Osteocyte (in vitro differentiated cells): Measurements from ENCODE around the gene BABAM2. TPM values are rescaled to one million over a fixed set of nuclear protein-coding genes. Genes with fewer than 3 reads are reported as not detected.

Experiments used
- DNase-seq: peaks from one replicate; pipeline ENCODE4 v3.0.0; 2021; ENCODE audit warnings: mixed read lengths; ENCODE audit not compliant: unreplicated experiment; ENCODE audit errors: extremely low spot score
- H3K27ac Mint-ChIP-seq: one replicate; pipeline ENCODE4 v1.8.0; 2021; ENCODE audit warnings: mild to moderate bottlenecking, mixed read lengths; ENCODE audit not compliant: unreplicated experiment
- H3K27me3 Mint-ChIP-seq: one replicate; pipeline ENCODE4 v1.8.0; 2021; ENCODE audit warnings: mixed read lengths; ENCODE audit not compliant: unreplicated experiment
- H3K36me3 Mint-ChIP-seq: one replicate; pipeline ENCODE4 v1.8.0; 2021; ENCODE audit warnings: mixed read lengths; ENCODE audit not compliant: unreplicated experiment
- H3K4me1 Mint-ChIP-seq: one replicate; pipeline ENCODE4 v1.8.0; 2021; ENCODE audit warnings: mixed read lengths; ENCODE audit not compliant: unreplicated experiment
- H3K4me3 Mint-ChIP-seq: one replicate; pipeline ENCODE4 v1.8.0; 2021; ENCODE audit warnings: mild to moderate bottlenecking, moderate library complexity, mixed read lengths; ENCODE audit not compliant: unreplicated experiment
- H3K9me3 Mint-ChIP-seq: one replicate; pipeline ENCODE4 v1.8.0; 2021; ENCODE audit warnings: mixed read lengths; ENCODE audit not compliant: unreplicated experiment
- microRNA-seq: library from miRNA; unstranded; fragments of <30 nt; microRNA quantifications from one replicate; pipeline ENCODE4 v1.1.0, GENCODE V29; 2020; ENCODE audit not compliant: unreplicated experiment
- total RNA-seq: library from RNA; stranded (reverse); gene quantifications from 2 replicates; pipeline ENCODE4 v1.2.1, GENCODE V29; 2021
- TF ChIP-seq, protein P1 (sequence below): fragments of 200-600 bp; sonication (generic); IDR thresholded peaks from 2 replicates; pipeline ENCODE4 v1.5.0; 2021; ENCODE audit warnings: antibody characterized with exemption, mild to moderate bottlenecking, moderate library complexity

BABAM2 gene
- total RNA-seq, 1 donor from 2014 or later, result 43.6 TPM

DNA sequence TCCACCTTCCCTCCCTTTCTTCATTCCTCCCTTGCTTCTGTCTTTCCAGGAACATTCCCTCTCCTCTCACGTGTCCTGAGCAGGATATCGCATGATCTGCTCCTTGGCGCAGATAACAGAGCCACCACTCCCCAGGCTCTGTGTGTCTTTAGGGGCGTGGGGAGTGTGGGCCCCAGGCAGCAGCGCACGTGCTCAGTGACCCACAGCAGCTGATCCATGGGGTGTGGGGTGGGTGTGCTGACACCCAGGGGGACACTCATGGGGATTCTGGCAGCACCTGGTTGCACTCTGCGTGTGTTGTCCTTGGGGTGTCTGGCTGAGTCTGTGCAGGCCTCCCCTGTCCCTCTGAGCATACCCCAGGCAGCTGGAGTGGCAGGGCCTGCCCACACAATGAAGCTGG is 492.2 kb downstream of the BABAM2 start:
- Mint-ChIP-seq H3K4me1 (peaks cover 25% of the 10 kb centered on the region), H3K27ac (peak overlapping the region; percentile 3), H3K27me3 (no peaks in the 10 kb centered on the region), H3K36me3 (no peaks in the 10 kb centered on the region), H3K4me3 (no peak overlapping the region), H3K9me3 (no peaks in the 10 kb centered on the region)
- DNase-seq, result no peak
- TF ChIP-seq, protein P1, sequence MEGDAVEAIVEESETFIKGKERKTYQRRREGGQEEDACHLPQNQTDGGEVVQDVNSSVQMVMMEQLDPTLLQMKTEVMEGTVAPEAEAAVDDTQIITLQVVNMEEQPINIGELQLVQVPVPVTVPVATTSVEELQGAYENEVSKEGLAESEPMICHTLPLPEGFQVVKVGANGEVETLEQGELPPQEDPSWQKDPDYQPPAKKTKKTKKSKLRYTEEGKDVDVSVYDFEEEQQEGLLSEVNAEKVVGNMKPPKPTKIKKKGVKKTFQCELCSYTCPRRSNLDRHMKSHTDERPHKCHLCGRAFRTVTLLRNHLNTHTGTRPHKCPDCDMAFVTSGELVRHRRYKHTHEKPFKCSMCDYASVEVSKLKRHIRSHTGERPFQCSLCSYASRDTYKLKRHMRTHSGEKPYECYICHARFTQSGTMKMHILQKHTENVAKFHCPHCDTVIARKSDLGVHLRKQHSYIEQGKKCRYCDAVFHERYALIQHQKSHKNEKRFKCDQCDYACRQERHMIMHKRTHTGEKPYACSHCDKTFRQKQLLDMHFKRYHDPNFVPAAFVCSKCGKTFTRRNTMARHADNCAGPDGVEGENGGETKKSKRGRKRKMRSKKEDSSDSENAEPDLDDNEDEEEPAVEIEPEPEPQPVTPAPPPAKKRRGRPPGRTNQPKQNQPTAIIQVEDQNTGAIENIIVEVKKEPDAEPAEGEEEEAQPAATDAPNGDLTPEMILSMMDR, result no peak

DNA sequence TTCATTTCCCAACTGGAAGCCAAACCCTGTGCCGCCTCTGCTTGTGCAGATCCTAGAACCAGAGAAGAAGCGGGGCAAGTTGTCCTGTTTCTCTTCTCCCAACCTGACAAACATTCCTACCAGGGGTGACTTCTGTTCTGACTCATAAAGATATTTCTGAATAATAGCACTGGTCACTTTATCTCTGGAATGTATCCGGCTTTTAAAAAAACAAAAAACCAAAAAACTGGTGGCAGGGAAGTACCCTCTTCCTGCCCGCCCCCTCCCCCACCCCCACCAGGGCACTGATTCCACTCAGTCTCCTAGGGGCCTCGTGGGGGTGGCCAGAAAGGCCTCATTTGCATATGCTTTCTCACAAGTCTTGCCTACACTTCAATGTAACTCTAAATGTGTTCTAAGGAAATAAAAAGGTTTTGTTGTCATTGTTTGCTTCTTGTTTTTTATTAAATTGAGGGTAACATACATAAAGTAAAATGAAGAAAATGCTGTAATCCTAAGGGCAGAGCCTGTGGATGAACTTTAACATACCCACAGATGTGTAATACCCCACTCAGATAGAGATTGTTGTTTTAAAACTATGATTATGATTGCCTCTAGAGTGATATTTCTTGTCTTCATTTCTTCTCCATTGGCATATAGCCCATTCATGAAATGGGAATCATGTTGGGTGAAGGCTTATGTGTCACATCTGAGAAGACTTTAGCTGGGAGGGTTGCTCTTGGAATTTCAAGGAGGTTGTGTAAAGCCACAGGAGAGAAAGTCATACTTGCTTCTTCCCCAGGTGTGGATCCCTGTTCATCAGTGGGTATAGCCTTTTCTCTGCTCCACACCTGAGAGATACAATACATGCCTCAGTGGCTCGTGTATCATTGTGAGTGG is 496.8 kb downstream of the BABAM2 start:
- Mint-ChIP-seq H3K4me3 (no peak overlapping the region), H3K27me3 (no peaks in the 10 kb centered on the region), H3K4me1 (peaks cover 38% of the 10 kb centered on the region), H3K27ac (peak overlapping the region; percentile 18), H3K9me3 (no peaks in the 10 kb centered on the region), H3K36me3 (no peaks in the 10 kb centered on the region)
- no peak for DNase-seq
- TF ChIP-seq, protein P1, result no peak

Small RNA genes within 50 kb of the gene (microRNA-seq; reads per million reads assigned to microRNA genes)
- not detected for gene MIR4263

Other genes with a start within 250 kb of the BABAM2 start
- gene SUPT7L, start 227.1 kb upstream of the BABAM2 start, total RNA-seq, result 37.9 and 41.2 TPM in 2 replicates
- gene SLC4A1AP, start 226.8 kb upstream of the BABAM2 start, total RNA-seq, result 20.5 and 20.7 TPM in 2 replicates
- 43.5 and 51.6 TPM in 2 replicates for gene MRPL33, start 119.0 kb upstream of the BABAM2 start, total RNA-seq
- 0.83 and 0.99 TPM in 2 replicates for gene RBKS, start 342 bp upstream of the BABAM2 start, total RNA-seq